Measurements from ENCODE around the gene MEP1A. TPM values are rescaled to one million over a fixed set of nuclear protein-coding genes. Genes with fewer than 3 reads are reported as not detected.
"Not testable (repeated sequence)": the region's sequence is repeated elsewhere in the genome, so short reads cannot be mapped to it uniquely, and the experiment has no call there.

The MEP1A gene
- total RNA-seq, 1 donor from 2014 or later: not detected

- DNase-seq (ENCODE audit: extremely low read depth, low read depth, low spot score): no peak
Measured at GRCh38 chr6:46832816-46833215, 39.6 kb downstream of the MEP1A start.

DNA sequence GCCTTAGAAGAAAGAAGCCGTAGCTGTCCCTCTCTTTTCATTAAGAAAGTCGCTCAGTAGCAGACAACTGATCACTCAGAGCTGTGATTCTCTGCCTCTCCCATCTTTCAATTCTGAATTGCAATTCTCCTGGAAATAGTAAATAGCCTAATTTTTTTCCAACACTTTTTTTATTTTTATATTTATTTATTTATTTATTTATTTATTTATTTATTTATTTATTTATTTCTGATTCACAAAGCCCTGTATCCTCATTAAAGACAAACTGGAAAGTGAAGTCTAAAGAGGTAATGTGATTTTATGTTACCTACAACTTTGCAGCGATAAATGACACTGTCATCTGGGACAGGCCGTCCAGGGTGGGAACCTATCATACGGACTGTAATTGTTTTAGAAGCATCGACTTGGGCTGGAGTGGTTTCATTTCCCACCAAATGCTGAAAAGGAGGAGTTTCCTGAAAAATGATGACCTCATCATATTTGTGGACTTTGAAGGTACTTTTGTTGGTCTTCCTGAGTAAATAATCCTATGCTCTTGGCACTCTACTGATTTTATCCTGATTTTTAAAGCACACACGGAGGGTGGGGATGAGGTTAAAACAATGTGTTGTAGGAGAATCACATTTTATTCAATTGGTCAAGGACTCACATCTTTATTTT lies 41.2 kb downstream of the MEP1A start:
- not testable (repeated sequence) for DNase-seq (ENCODE audit: extremely low read depth, low read depth, low spot score)

DNA sequence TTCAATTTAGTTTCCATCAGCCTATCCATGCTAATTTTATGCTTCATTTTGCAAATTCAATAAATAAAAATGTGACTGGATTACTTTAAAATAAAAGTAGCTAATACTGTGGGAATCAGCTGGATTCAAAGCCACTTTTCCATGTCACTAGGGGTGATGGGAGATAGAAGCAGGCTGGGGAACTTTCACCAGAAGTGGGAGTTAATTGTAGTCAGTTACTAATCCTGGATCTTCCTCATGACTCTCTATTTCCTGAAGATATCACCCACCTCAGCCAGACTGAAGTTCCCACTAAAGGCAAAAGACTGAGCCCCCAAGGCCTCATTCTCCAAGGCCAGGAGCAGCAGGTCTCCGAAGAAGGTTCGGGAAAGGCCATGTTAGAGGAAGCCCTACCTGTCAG lies 41.8 kb downstream of the MEP1A start:
- DNase-seq (ENCODE audit: extremely low read depth, low read depth, low spot score): not testable (repeated sequence)

DNA sequence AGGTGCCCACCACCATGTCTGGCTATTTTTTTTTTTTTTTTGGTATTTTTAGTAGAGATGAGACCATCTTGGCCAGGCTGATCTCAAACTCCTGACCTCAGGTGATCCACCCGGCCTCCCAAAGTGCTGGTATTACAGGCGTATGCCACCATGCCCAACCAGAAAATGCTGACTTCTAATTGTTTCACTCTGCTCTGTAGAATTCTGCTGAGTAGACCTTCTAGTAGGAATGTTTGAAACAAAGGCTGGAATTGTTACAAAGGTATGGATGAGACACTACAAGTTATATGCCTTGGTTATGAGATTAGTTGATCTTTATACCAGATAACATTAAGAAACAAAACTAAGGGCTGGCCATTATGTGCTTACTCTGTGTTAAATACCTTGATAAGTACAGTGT lies 44.8 kb downstream of the MEP1A start:
- DNase-seq (ENCODE audit: extremely low read depth, low read depth, low spot score): no peak

DNA sequence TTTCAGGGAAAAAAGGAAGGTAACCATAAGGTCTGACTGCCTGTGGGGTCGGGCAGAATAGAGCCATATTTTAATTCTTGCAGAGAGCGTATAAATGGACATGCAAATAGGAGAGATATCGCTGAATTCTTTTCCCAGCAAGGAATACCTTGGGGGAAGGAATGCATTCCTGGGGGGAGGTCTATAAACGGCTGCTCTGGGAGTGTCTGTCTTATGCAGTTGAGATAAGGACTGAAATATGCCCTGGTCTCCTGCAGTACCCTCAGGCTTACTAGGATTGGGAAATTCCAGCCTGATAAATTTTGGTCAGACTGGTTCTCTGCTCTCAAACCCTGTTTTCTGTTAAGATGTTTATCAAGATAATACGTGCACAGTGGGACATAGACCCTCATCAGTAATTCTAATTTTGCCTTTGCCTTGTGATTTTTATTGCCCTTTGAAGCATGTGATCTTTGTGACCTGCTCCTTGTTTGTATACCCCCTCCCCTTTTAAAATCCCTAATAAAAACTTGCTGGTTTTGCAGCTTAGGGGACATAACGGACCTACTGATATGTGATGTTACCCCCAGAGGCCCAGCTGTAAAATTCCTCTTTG lies 49.2 kb downstream of the MEP1A start:
- DNase-seq (ENCODE audit: extremely low read depth, low read depth, low spot score): not testable (repeated sequence)

DNA sequence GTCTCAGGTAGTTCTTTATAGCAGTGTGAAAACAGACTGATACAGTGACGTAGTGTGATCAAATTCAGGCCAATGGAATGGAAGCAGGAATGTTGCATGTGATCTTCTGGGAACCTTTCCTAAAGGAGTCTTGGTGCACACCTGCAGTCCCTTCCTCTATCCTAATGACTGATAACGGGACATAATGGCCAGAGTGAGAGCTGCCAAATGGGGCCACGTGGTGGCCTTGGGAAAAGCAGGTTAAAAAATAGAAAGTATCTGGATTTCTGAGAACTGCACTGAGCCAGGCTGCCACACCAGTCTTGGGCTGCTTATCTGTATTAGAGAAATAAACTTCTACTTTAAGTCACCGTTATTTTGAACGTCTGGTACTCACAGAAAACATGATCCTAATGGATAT lies 51.9 kb downstream of the MEP1A start:
- no peak for DNase-seq (ENCODE audit: extremely low read depth, low read depth, low spot score)

GRCh38 chr6:46848684-46849360 lies 55.6 kb downstream of the MEP1A start:
- DNase-seq (ENCODE audit: extremely low read depth, low read depth, low spot score): peak; percentile 41

GRCh38 chr6:46849361-46849690 lies 56.1 kb downstream of the MEP1A start:
- no peak for DNase-seq (ENCODE audit: extremely low read depth, low read depth, low spot score)

- DNase-seq (ENCODE audit: extremely low read depth, low read depth, low spot score): no peak
Measured at GRCh38 chr6:46850792-46851191, 57.6 kb downstream of the MEP1A start.

DNA sequence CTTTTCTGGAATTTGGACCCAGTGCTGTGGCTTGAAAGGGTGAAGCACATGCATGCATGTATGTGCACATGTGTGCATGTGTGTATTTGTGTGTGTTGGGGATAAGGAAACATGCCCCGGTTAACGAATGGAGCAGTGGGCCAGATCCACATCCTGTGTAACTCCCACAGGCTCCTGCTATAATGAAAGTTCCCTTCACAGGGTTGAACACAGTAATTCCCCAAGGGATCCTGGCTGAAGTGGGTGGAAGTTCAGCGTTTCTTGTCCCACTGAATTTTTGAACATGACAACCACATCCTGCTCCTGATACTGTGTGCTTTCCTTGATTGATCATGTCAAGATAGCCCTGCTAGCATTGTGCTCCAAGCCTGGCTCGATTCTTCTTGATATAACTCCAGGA lies 58.4 kb downstream of the MEP1A start:
- not testable (repeated sequence) for DNase-seq (ENCODE audit: extremely low read depth, low read depth, low spot score)

- DNase-seq (ENCODE audit: extremely low read depth, low read depth, low spot score): not testable (repeated sequence)
Measured at GRCh38 chr6:46855966-46856365, 62.8 kb downstream of the MEP1A start.

GRCh38 chr6:46862381-46862780 lies 69.2 kb downstream of the MEP1A start:
- no peak for DNase-seq (ENCODE audit: extremely low read depth, low read depth, low spot score)

DNA sequence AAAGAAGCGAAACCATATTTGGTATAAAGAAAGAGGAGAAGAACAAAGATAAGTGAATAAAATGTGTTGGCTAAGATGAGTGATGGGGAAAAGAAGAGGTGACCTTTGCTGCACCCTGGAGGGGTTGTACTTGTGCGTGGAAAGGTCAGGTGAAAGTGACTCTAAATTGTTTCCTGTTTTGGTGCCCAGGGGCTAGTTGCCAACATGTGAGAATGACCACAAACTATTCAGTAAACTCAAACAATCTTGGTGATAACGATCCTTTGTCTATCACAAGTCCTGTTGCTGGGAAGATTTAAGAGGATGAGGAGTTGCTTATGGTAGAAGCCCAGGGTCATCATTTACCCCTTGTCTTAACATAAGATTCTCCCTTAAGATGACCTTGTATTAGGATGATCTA lies 70.6 kb downstream of the MEP1A start:
- no peak for DNase-seq (ENCODE audit: extremely low read depth, low read depth, low spot score)

DNA sequence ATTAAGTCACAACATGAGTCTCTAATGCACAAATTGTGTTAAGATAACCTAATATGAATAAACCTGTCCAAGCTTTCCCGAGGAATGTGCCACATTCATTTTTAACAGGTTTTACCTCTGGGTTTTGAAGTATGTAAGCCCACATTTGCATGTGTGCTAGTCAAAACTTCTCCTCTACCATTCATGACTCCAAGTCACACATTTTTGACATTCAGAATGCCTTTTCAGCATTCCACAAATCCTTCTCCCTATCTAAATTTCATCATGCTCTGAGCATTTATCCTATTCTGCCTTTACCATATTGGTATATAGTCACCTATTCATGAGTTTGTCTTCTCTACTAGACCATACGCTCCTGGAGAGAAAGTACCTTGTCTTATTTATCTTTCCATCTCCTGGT lies 72.0 kb downstream of the MEP1A start:
- no peak for DNase-seq (ENCODE audit: extremely low read depth, low read depth, low spot score)

DNA sequence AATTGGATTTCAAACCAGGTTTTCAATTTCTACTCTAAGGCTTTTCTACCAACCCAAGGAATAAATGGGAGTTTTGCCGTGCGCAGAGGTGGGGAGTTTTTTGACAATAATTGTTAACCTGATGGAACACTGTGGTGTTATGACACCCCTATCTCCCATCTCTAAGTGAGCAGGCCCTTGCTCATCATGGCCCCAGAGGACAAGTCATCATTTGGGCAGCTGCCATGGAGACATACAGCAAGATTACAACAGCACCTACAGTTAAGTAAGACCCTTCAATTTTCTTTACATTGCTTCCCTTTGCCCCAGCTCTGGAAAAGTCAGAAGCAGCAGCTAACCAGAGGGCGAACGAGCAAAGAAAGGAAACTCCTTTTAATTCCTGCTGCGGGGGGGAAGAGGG lies 74.2 kb downstream of the MEP1A start:
- DNase-seq (ENCODE audit: extremely low read depth, low read depth, low spot score): no peak

- DNase-seq (ENCODE audit: extremely low read depth, low read depth, low spot score): peak; percentile 94
Measured at GRCh38 chr6:46876126-46876525, 82.9 kb downstream of the MEP1A start.

DNA sequence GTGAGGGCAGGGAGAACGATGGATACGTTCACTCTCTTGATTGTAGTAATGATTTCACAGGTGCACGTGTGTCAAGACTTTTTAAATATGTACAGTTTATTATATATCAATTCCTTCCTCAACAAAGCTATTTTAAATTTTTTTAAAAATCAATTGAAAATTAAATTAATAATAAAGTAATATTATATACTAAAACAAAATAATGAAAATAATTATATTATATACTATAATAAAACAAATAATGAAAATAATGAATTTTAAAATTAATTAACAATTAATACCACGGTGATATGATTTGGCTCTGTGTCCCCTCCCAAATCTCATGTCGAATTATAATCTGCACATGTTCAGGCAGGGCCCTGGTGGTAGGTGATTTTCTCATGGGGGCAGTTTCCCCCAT lies 85.8 kb downstream of the MEP1A start:
- no peak for DNase-seq (ENCODE audit: extremely low read depth, low read depth, low spot score)

- no peak for DNase-seq (ENCODE audit: extremely low read depth, low read depth, low spot score)
Measured at GRCh38 chr6:46882645-46883044, 89.5 kb downstream of the MEP1A start.

DNA sequence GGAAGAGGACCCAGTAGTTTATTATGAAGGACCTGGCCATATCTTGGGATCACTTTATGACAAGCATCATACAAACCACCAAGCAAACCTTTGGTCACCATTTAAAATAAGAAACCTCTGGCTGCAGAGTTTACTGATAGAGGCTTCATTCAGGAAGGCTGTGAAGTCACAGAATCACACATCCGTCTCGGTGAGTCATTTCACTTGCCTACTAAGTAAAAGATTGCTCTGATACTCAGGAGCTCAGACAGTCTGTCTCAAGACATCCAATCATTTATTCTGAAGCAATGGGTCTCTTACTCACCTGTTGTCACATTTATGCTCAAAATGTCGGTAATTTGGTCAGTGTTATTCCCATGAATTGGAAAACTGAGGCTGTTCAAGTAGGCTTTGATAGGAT lies 94.8 kb downstream of the MEP1A start:
- DNase-seq (ENCODE audit: extremely low read depth, low read depth, low spot score): peak; percentile 51

DNA sequence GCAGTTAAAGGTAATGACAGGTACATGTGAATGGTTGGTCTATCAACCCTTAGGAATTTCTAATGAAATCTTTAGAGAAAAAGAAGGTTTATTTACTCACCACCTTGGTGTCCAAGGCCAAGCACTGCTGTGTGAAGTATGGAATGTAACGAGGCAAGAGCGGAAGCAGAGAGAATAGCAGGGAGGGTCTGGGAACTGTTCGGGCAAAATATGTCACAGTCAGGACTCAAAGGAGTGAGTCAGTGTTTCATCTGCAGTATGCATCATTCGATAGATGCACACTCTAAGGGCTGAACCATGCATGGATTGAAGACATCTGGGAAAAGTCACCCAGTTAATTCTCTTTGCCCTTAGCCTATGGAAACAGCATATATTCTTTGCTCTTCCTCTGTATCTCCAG lies 95.4 kb downstream of the MEP1A start:
- DNase-seq (ENCODE audit: extremely low read depth, low read depth, low spot score): no peak
